HEK293 (cell line): ENCODE results near the gene TMC2.

Experiments used
- CTCF ChIA-PET: fragments of 350-600 bp; formaldehyde crosslinking; extraction: SDS; loops from one replicate; lab custom pipeline; 2021; ENCODE audit warnings: antibody characterized with exemption; lab: Yijun Ruan, JAX
- POLR2A ChIA-PET: fragments of 300-600 bp; formaldehyde crosslinking; extraction: SDS; loops from one replicate; lab custom pipeline; 2020; ENCODE audit warnings: antibody characterized with exemption, inconsistent platforms; lab: Yijun Ruan, JAX
- H3K27ac ChIP-seq: fragments of 200-500 bp; sonication (Bioruptor generic); 2 replicates; pipeline ENCODE4 v1.5.1; 2014; ENCODE audit warnings: low read depth, low read length, control low read depth, inconsistent platforms; ENCODE audit errors: extremely low read depth
- H3K36me3 ChIP-seq, 2 experiments: fragments of 200-500 bp in 1 of 2; sonication (Bioruptor generic) in 1 of 2; 1 replicate in 1 of 2; 2 replicates in 1 of 2; pipeline ENCODE4 v1.5.1; 2014 to 2017; ENCODE audit warnings: inconsistent platforms in 2 of 2, low read length in 2 of 2; ENCODE audit not compliant: control insufficient read depth in 2 of 2, insufficient read depth in 1 of 2
- H3K4me1 ChIP-seq: fragments of 200-500 bp; sonication (Bioruptor generic); 2 replicates; pipeline ENCODE4 v1.5.1; 2014; ENCODE audit warnings: mild to moderate bottlenecking, low read length, inconsistent platforms; ENCODE audit not compliant: control insufficient read depth, insufficient read depth
- H3K4me3 ChIP-seq: 2 replicates; pipeline ENCODE4 v1.5.1; 2011; ENCODE audit warnings: low read depth, mild to moderate bottlenecking, control low read depth, low read length, moderate library complexity
- H3K9me3 ChIP-seq: fragments of 200-500 bp; sonication (Bioruptor generic); 2 replicates; pipeline ENCODE4 v1.5.1; 2014; ENCODE audit warnings: low read depth, low read length, inconsistent platforms; ENCODE audit not compliant: control insufficient read depth, insufficient read depth
- SETDB1 ChIP-seq: IDR thresholded peaks from one replicate; pipeline ENCODE4 v1.6.1; 2017; ENCODE audit warnings: mild to moderate bottlenecking, low read length, moderate library complexity, mixed read lengths; ENCODE audit not compliant: insufficient read length
- WT1 ChIP-seq: fragments of 450-650 bp; formaldehyde crosslinking; IDR thresholded peaks from 2 replicates; pipeline ENCODE4 v1.5.1; 2016; ENCODE audit warnings: missing biosample characterization, missing genetic modification characterization
- ZBTB44 ChIP-seq: fragments of 450-650 bp; IDR thresholded peaks from 2 replicates; pipeline ENCODE4 v1.5.1; 2018; ENCODE audit warnings: missing biosample characterization, mild to moderate bottlenecking, missing genetic modification characterization
- ZBTB48 ChIP-seq: fragments of 450-650 bp; formaldehyde crosslinking; IDR thresholded peaks from 2 replicates; pipeline ENCODE4 v1.5.1; 2016; ENCODE audit warnings: missing biosample characterization, missing genetic modification characterization
- ZFHX2 ChIP-seq: fragments of 450-650 bp; formaldehyde crosslinking; conservative IDR thresholded peaks from 2 replicates; pipeline ENCODE4 v1.5.1; 2016; ENCODE audit warnings: missing biosample characterization, missing genetic modification characterization
- ZNF585B ChIP-seq: fragments of 450-650 bp; formaldehyde crosslinking; IDR thresholded peaks from 2 replicates; pipeline ENCODE4 v1.5.1; 2016; ENCODE audit warnings: missing biosample characterization, missing genetic modification characterization
- ZNF677 ChIP-seq: fragments of 450-650 bp; IDR thresholded peaks from 2 replicates; pipeline ENCODE4 v1.5.0; 2018; ENCODE audit warnings: missing biosample characterization, mild to moderate bottlenecking, missing genetic modification characterization, moderate library complexity
- ZNF692 ChIP-seq: fragments of 450-650 bp; formaldehyde crosslinking; IDR thresholded peaks from 2 replicates; pipeline ENCODE4 v1.5.1; 2016; ENCODE audit warnings: missing biosample characterization, missing genetic modification characterization
- ZXDB ChIP-seq: fragments of 450-650 bp; formaldehyde crosslinking; IDR thresholded peaks from 2 replicates; pipeline ENCODE4 v1.5.1; 2016; ENCODE audit warnings: missing biosample characterization, missing genetic modification characterization
- TF ChIP-seq, protein P1 (sequence below): fragments of 450-650 bp; formaldehyde crosslinking; IDR thresholded peaks from 2 replicates; pipeline ENCODE4 v1.5.1; 2016; ENCODE audit warnings: missing biosample characterization, missing genetic modification characterization

The TMC2 gene

GRCh38 chr20:2578475-2579192, 42.3 kb downstream of the TMC2 start:
- TF ChIP-seq ZXDB (tag by site-specific recombination) (0 out of 2 replicates have a peak, but pooled peaks have one; percentile 23), ZBTB48 (tag by site-specific recombination) (peak; percentile 52; the same call in 1 of the 2 replicates), ZNF585B (tag by site-specific recombination) (no peak)
- Histone ChIP-seq H3K4me3 (no peak overlapping the region), H3K36me3 (no peaks in the 10 kb centered on the region; a peak in 1 of 3 replicates), H3K27ac (no peak overlapping the region), H3K9me3 (no peaks in the 10 kb centered on the region), H3K4me1 (peaks cover 17% of the 10 kb centered on the region)
- ChIA-PET CTCF (no interaction called here), POLR2A (no interaction called here)

- H3K4me1 ChIP-seq, result no peaks in the 10 kb centered on the region
- TF ChIP-seq ZFHX2, result peak; percentile 33; the same call in 1 of the 2 replicates
- no peak for TF ChIP-seq WT1 (tag by site-specific recombination)
- TF ChIP-seq, all 188 proteins: peak for 1
- H3K27ac ChIP-seq, result no peak overlapping the region
- H3K4me3 ChIP-seq, result no peak overlapping the region
- H3K9me3 ChIP-seq, result no peaks in the 10 kb centered on the region
- H3K36me3 ChIP-seq, result no peaks in the 10 kb centered on the region
- ChIA-PET CTCF (no interaction called here), POLR2A (no interaction called here)
Observed at GRCh38 chr20:2585811-2586210, 49.4 kb downstream of the TMC2 start.

DNA sequence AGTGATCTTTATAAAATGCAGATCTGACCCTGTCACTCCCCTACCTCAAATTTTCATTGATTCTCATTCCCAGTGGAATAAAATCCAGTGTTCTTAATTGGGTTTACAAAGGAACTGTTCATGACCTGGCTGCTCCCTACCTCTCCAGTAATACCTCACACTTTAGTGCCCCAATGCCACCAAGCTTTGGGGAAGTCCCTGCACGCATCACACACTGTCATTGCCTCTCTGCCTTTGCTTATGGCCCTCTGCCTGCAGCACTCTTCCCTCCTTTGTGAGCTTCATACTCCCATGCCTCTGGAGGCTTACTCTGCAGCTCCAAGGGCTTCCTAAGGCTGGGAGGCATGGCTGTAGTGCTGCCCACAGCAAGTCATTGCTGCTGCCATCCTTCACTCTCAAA, 57.4 kb downstream of the TMC2 start:
- H3K4me3 ChIP-seq, result no peak overlapping the region
- CTCF ChIA-PET, result no interaction called here
- POLR2A ChIA-PET, result interaction anchor here (0.7 kb wide), 1 partner anchor 10 kb away, joined by 3 read pairs; no protein-coding TSS in a partner anchor

More for the DNA sequence above, 57.4 kb downstream of the TMC2 start:
- Histone ChIP-seq H3K27ac (no peak overlapping the region), H3K9me3 (no peaks in the 10 kb centered on the region), H3K4me1 (no peaks in the 10 kb centered on the region), H3K36me3 (no peaks in the 10 kb centered on the region)
- TF ChIP-seq ZNF692 (tag by site-specific recombination) (no peak), ZBTB44 (tag by site-specific recombination) (no peak), SETDB1 (no peak), ZNF677 (tag by site-specific recombination) (no peak)
- TF ChIP-seq, protein P1, sequence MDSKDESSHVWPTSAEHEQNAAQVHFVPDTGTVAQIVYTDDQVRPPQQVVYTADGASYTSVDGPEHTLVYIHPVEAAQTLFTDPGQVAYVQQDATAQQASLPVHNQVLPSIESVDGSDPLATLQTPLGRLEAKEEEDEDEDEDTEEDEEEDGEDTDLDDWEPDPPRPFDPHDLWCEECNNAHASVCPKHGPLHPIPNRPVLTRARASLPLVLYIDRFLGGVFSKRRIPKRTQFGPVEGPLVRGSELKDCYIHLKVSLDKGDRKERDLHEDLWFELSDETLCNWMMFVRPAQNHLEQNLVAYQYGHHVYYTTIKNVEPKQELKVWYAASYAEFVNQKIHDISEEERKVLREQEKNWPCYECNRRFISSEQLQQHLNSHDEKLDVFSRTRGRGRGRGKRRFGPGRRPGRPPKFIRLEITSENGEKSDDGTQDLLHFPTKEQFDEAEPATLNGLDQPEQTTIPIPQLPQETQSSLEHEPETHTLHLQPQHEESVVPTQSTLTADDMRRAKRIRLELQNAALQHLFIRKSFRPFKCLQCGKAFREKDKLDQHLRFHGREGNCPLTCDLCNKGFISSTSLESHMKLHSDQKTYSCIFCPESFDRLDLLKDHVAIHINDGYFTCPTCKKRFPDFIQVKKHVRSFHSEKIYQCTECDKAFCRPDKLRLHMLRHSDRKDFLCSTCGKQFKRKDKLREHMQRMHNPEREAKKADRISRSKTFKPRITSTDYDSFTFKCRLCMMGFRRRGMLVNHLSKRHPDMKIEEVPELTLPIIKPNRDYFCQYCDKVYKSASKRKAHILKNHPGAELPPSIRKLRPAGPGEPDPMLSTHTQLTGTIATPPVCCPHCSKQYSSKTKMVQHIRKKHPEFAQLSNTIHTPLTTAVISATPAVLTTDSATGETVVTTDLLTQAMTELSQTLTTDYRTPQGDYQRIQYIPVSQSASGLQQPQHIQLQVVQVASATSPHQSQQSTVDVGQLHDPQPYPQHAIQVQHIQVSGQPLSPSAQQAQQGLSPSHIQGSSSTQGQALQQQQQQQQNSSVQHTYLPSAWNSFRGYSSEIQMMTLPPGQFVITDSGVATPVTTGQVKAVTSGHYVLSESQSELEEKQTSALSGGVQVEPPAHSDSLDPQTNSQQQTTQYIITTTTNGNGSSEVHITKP (tag by site-specific recombination), result no peak
